Hematopoietic multipotent progenitor cell treated with erythropoietin and hydrocortisone succinate and interleukin-3 and kit ligand, for 8 days (in vitro differentiated cells): ENCODE data around the gene DMAP1.
"Not testable (repeated sequence)": the region's sequence is repeated elsewhere in the genome, so short reads cannot be mapped to it uniquely, and the experiment has no call there.

Experiments used
- DNase-seq: peaks from one replicate; pipeline ENCODE4 v3.0.0-alpha.2; 2015

DMAP1 gene

GRCh38 chr1:44213222-44214112, at the start of gene DMAP1:
Gene DMAP1 (plus strand): TSS chr1:44213471. CDS start chr1:44213754, 283 bp downstream.
- peak; percentile 91 for DNase-seq

- DNase-seq: peak; percentile 39
Observed at GRCh38 chr1:44168520-44169098, 44.7 kb upstream of the DMAP1 start.

- no peak for DNase-seq
Observed at GRCh38 chr1:44170281-44170823, 42.9 kb upstream of the DMAP1 start.

GRCh38 chr1:44174630-44175029, 38.6 kb upstream of the DMAP1 start:
- DNase-seq: no peak

GRCh38 chr1:44200336-44200735, 12.9 kb upstream of the DMAP1 start:
- DNase-seq: no peak

- DNase-seq: not testable (repeated sequence)
Observed at GRCh38 chr1:44206545-44206944, 6.7 kb upstream of the DMAP1 start.

GRCh38 chr1:44208226-44208625, 5.0 kb upstream of the DMAP1 start:
- DNase-seq: no peak

GRCh38 chr1:44210595-44210994, 2.7 kb upstream of the DMAP1 start:
- no peak for DNase-seq

- DNase-seq: peak; percentile 55
Observed at GRCh38 chr1:44212355-44213221, 683 bp upstream of the DMAP1 start.

GRCh38 chr1:44217809-44218410, 4.6 kb downstream of the DMAP1 start:
- peak; percentile 81 for DNase-seq

GRCh38 chr1:44218503-44219300, 5.4 kb downstream of the DMAP1 start:
- DNase-seq: no peak

- DNase-seq: no peak
Observed at GRCh38 chr1:44219301-44219626, 6.0 kb downstream of the DMAP1 start.

- DNase-seq: no peak
Observed at GRCh38 chr1:44220001-44220751, 6.9 kb downstream of the DMAP1 start.

GRCh38 chr1:44220755-44221154, 7.5 kb downstream of the DMAP1 start:
- no peak for DNase-seq

- no peak for DNase-seq
Observed at GRCh38 chr1:44221769-44222168, 8.5 kb downstream of the DMAP1 start.

GRCh38 chr1:44222397-44223186, 9.3 kb downstream of the DMAP1 start:
- DNase-seq: no peak

- no peak for DNase-seq
Observed at GRCh38 chr1:44223187-44223610, 9.9 kb downstream of the DMAP1 start.

- no peak for DNase-seq
Observed at GRCh38 chr1:44225761-44226160, 12.5 kb downstream of the DMAP1 start.

- DNase-seq: peak; percentile 88
Observed at GRCh38 chr1:44227211-44227610, 13.9 kb downstream of the DMAP1 start.

- DNase-seq: no peak
Observed at GRCh38 chr1:44228218-44228617, 14.9 kb downstream of the DMAP1 start.
